Choroid plexus epithelial cell (primary cell): ENCODE results near the gene NKX1-1.

ENCODE experiments used
- DNase-seq: peaks from one replicate; pipeline ENCODE4 v3.0.0-alpha.2; 2010; ENCODE audit warnings: low read depth
- H3K4me3 ChIP-seq: 2 replicates; pipeline ENCODE4 v1.5.1; 2011; ENCODE audit warnings: low read depth, mild to moderate bottlenecking, control low read depth, low read length, moderate library complexity
- CTCF ChIP-seq: conservative IDR thresholded peaks from 2 replicates; pipeline ENCODE4 v1.5.1; 2011; ENCODE audit warnings: low read depth, mild to moderate bottlenecking, control low read depth, inconsistent platforms, low read length, moderate library complexity

NKX1-1 gene

GRCh38 chr4:1362521-1362920, 43.7 kb downstream of the NKX1-1 start:
- H3K4me3 ChIP-seq, result no peak overlapping the region
- no peak for TF ChIP-seq CTCF
- DNase-seq, result no peak

- H3K4me3 ChIP-seq, result no peak overlapping the region
- DNase-seq, result no peak
- TF ChIP-seq CTCF, result no peak
These were observed 44.2 kb downstream of the NKX1-1 start for GRCh38 chr4:1362046-1362445.

- DNase-seq, result no peak
- TF ChIP-seq CTCF, result no peak
- H3K4me3 ChIP-seq, result no peak overlapping the region
These were observed 44.8 kb downstream of the NKX1-1 start for GRCh38 chr4:1361431-1361830.

- no peak overlapping the region for H3K4me3 ChIP-seq
- peak; percentile 4 for TF ChIP-seq CTCF
- DNase-seq, result peak; percentile 68
These were observed 45.6 kb downstream of the NKX1-1 start for GRCh38 chr4:1360423-1361283.

GRCh38 chr4:1359976-1360375, 46.3 kb downstream of the NKX1-1 start:
- H3K4me3 ChIP-seq, result no peak overlapping the region
- no peak for DNase-seq
- TF ChIP-seq CTCF, result no peak

GRCh38 chr4:1359144-1359501, 47.1 kb downstream of the NKX1-1 start:
- H3K4me3 ChIP-seq, result no peak overlapping the region
- no peak for TF ChIP-seq CTCF
- DNase-seq, result no peak
